ENCODE data around the gene MTX1.
A peak's percentile ranks its signal among the peaks of the same experiment; 100 is the strongest.
"Not testable (repeated sequence)": the region's sequence is repeated elsewhere in the genome, so short reads cannot be mapped to it uniquely, and the experiment has no call there.

MTX1 gene

DNA sequence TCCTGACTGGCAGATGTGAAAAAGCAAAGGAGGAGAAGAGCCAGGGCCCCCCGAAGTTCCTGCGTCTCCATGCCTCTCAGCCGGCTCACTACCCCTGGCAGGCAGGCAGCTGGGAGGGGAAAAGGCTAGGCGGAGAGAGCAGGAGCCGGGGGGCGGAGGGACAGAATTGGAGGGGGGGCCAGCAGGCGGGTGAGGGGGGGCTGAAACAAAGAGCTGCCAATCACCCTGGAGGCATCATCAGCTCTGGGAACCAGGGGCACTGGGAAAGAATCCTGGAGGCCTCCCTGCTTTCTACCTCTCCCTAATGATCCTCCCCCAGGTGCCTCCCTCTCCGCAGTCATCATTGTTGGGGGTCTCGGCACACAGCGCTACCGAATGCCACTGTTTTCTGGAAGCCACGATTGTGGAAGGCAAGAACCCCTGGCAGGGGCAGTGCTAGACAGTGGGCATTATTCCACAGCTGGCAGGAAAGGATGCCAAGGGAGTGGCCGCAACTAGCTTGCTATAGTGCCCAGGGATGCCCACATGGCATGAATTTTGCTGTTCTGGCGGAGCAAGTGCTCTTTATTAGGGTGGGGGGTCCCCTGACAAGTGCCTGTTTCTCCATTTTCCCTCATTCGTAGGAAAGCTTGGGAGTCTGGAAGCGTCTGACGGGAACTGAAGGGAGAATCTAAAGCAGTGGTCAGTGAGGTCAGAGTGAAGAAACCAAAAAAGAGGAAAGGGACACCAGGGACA, 522 bp upstream of the MTX1 start, which contains the start of gene THBS3:
TSS of gene THBS3 (minus strand) at position 92 of the 735 bp plus-strand sequence. CDS start at position 71, 21 bp downstream.
- no peak for DNase-seq (ENCODE audit: low read depth)

- DNase-seq (ENCODE audit: low read depth), result no peak
Measured at GRCh38 chr1:155209312-155209721, 822 bp downstream of the MTX1 start.

GRCh38 chr1:155210314-155211104, 2.0 kb downstream of the MTX1 start:
- DNase-seq (ENCODE audit: low read depth), result no peak

- not testable (repeated sequence) for DNase-seq (ENCODE audit: low read depth)
Measured at GRCh38 chr1:155211381-155212050, 3.0 kb downstream of the MTX1 start.

GRCh38 chr1:155212051-155212440, 3.6 kb downstream of the MTX1 start:
- not testable (repeated sequence) for DNase-seq (ENCODE audit: low read depth)

DNA sequence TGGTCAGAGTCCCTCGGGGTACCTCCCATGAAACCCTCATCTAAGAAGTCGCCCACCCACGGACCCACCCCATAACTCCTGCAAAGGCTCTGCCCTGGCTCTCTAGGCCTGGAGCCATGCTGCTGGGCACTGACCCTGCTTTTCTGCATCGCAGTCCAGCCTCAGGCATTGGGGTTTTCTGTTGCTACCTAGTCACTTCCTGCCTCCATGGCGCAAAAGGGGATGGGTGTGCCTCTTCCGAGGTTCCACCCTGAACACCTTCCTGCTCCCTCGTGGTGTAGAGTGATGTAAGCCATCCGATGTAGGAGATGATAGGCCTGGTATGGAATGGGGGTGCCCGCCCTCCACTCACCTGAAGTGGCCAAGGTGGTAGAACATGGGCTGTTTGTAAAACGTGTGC, 6.2 kb downstream of the MTX1 start:
- DNase-seq (ENCODE audit: low read depth), result not testable (repeated sequence)

DNA sequence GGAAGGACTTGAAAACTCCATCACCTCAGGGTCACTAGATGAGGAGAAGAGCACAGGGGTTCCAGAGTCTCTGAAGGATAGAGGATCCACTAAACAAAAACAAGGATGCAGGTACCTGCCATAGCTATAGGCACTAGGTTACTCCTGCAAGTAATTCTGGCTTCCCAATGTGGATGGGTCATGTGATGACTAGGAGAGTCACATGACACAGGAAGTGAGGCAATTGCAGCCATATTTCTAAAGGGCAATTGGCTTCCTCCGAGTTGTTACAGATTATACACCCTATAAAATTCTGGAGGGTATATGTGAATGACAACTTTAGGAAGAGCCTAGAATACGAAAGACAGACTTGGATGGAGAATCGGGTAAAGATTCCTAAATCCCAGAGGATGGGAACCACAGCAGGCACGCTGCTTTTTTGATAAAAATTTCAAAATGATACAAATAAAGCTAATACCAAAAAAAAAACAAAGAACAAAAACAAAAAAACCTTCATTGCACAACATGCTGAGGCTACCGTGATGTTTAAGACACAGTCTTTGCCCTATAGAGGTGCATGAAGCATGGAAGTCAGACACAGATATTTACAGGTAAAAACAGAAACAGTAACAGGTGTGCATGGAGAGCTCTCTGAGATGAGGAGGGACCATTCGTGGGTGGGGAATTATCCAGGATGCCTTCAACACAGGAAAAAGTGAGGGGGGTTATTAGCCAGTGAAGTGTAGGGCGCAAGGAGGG, 10.5 kb downstream of the MTX1 start:
- no peak for DNase-seq (ENCODE audit: low read depth)

DNA sequence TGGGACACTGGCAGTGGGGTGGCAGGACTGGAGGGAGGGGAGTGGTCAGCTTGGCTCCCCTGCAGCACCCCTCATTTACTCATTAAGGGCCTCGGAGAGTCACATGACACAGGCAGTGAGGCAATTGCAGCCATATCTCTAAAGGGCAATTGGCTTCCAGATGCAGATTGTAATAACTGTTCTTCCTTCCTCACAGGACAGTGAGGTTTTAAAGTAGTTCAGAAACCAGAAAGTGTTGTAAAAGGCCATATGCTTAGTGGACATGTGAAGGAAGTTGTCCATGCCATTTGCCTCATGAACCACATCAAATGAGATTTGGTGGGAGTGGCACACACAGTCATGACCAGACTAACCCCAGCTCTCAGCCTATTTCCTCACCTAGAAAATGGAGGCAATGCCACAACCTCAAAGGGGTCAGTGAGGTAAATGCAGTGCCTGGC, 11.1 kb downstream of the MTX1 start:
- DNase-seq (ENCODE audit: low read depth), result no peak

DNA sequence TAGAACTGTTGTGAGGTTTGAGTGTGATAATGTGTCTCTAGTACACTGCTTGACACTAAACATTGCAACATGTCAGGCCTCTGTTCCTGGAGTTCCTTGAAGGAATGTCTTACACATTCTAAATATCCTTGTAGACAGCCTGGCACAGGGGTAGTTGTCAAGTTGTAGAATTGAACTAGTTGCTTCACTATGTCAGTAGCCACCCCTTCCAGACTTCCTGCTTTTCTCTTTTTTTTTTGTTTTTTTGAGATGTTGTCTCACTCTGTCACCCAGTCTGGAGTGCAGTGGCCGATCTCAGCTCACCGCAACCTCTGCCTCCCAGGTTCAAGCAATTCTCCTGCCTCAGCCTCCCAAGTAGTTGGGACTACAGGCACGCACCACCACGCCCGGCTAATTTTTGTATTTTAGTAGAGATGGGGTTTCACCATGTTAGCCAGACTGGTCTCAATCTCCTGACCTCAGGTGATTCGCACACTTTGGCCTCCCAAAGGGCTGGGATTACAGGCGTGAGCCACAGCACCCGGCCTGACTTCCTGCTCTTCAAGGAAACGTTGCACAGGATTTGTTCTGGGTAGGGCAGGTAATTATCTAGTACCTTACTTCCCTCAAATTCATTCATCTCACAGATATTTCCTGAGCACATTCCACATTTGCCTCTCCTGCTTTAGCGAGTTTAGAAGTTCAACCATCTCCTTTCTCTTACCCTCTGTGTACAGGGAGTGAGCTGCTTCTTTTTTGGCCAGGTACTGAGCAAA, 11.9 kb downstream of the MTX1 start:
- not testable (repeated sequence) for DNase-seq (ENCODE audit: low read depth)

GRCh38 chr1:155223047-155223446, 14.6 kb downstream of the MTX1 start:
- DNase-seq (ENCODE audit: low read depth), result no peak

DNA sequence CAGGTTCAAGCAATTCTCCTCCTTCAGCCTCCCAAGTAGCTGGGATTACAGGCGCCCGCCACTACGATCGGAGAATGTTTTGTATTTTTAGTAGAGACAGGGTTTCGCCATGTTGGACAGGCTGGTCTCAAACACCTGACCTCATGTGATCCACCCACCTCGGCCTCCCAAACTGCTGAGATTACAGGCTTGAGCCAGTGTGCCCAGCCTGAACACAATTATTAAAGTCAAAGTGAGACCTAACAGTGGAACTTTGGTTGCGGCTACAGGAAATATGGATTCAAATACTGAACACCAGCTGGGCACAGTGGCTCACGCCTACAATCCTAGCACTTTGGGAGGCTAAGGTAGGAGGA, 16.9 kb downstream of the MTX1 start:
- DNase-seq (ENCODE audit: low read depth), result not testable (repeated sequence)

DNA sequence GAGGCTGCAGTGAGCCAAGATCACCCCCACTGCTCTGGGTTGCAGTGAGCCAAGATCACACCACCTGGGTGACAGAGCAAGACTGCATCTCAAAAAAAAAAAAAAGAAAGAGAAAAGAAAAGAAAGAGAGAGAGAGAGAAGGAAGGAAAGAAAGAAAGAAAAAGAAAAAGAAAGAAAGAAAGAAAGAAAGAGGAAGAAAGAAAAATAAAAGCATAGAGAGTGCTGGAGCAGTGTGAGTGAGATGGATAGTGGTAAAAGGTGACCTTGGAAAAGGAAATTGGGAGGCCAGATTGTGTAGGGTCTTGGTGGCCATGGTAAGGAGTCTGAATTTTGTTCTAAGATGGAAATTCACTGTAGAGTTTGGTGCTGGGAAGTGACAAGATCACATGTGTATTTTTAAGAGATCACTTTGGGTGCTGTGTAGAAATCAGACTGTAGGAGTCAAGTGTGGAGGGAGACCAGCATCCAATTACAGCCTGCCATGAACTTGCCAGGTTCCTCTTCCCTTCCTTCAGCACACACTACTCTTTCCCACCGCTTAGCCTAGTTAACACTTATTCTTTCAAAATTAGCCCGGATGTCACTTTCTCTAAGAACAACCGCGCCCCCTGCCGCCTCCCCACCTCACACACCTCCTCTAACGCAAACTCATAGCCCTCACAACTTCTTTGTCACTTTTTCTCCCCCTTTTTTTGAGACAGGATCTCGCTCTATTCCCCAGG, 17.9 kb downstream of the MTX1 start:
- peak; percentile 67 for DNase-seq (ENCODE audit: low read depth)

GRCh38 chr1:155226910-155227260, 18.4 kb downstream of the MTX1 start:
- no peak for DNase-seq (ENCODE audit: low read depth)

DNA sequence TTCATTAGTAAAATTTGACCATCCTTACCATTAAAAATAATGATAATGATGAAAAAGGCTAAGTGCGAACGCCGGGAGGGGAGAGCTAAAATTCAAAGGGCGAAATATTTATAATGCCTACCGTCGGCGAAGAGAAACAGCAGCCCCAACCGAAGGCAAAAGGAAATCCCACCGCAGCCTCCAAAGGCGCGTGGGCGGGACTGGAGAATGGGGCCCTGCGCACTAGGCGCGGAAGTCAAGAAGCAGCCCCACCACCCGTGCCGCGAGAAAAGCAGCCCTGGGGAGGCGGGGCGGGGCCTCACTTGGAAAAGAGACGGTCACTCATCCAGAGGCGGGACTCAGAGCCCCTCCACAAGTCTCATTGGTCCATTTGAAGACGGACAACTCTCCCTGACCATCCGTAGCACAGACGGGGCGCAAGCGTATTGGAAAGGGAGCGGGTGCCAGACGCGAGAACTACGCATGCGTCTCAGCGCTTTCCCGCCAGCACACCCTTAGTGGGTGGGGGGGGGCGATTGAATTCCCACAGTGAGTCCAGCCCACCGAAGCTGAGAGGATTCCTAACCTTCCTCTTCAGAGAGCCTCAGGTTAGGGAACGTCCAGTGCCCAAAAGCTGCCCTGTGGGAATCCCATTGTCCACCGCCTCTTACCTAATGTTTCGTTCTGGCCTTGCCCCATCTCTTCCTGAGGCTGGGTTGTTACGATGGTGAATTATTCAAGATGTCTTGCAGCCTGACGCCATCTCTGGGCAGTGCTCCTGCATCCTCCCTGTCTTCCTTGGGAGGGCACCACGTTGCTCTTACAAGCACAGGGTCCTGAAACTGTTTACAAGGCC, 19.0 kb downstream of the MTX1 start:
- DNase-seq (ENCODE audit: low read depth), result peak; percentile 96

DNA sequence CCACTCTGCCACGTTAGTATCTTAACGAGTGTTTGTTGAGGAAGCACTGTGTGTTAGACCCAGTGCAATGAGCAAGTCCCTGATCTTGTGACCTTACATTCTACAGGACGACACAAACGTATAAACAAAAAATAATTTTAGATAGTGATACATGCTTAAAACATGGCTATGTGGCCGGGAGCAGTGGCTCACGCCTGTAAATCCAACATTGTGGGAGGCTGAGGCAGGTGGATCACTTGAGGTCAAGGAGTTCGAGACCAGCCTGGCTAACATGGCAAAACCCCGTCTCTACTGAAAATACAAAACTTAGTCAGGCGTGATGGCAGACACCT, 19.6 kb downstream of the MTX1 start:
- no peak for DNase-seq (ENCODE audit: low read depth)

DNA sequence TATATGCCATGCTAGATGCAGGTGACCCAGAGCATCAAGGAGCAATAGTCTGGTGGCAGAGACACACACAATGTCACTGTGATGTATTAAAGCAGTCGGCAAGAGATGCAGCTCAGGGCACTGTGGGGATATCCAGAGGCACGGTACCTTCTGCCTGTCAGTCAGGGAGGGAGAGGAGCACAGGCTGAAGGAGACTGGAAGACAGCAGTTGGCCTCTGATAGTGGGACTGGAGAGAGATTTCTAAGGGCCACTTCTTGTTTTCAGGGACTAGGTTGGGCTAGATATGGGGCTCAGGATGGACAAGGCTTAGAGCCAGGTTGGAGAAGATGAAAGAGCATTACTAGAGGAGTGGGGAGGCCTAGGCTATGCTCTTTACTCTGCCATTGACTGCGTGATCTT, 22.8 kb downstream of the MTX1 start:
- DNase-seq (ENCODE audit: low read depth), result not testable (repeated sequence)

- not testable (repeated sequence) for DNase-seq (ENCODE audit: low read depth)
Measured at GRCh38 chr1:155232001-155232978, 23.8 kb downstream of the MTX1 start.

GRCh38 chr1:155233502-155233901, 25.0 kb downstream of the MTX1 start:
- not testable (repeated sequence) for DNase-seq (ENCODE audit: low read depth)

- not testable (repeated sequence) for DNase-seq (ENCODE audit: low read depth)
Measured at GRCh38 chr1:155235375-155235774, 26.9 kb downstream of the MTX1 start.

Data from stimulated activated CD8-positive, alpha-beta memory T cell treated with anti-CD3 and anti-CD28 coated beads, Interleukin-12 subunit alpha, Interleukin-12 subunit beta, amount 100 ng/mL, for 1 hour (primary cell).